ENCODE results near the gene PPP1R8. TPM values are rescaled to one million over a fixed set of nuclear protein-coding genes. Genes with fewer than 3 reads are reported as not detected.
"Not testable (repeated sequence)": the region's sequence is repeated elsewhere in the genome, so short reads cannot be mapped to it uniquely, and the experiment has no call there.

Gene PPP1R8
- polyA plus RNA-seq, 1 experiment, result 52.7 TPM

GRCh38 chr1:27864264-27864895, 33.8 kb downstream of the PPP1R8 start:
- ChIA-PET CTCF (no interaction called here), POLR2A (interaction anchor here (1.9 kb wide), 1 partner anchor 11 kb away, joined by 14 read pairs; no protein-coding TSS in a partner anchor)
- no peak for TF ChIP-seq CTCF (IDR thresholded peaks at IDR 0.05; ENCODE audit: low read depth, low read length)
- no peak for DNase-seq (ENCODE audit: low read depth, low spot score)
- no peaks in the 10 kb centered on the region for H3K9me3 ChIP-seq (ENCODE audit: control insufficient read depth, insufficient read depth, low read length)
- no peaks in the 10 kb centered on the region for H3K27me3 ChIP-seq (ENCODE audit: control insufficient read depth, insufficient read depth, low read length)
- H3K27ac ChIP-seq (ENCODE audit: low read depth, low read length), result no peak overlapping the region
- no peak overlapping the region for H3K4me3 ChIP-seq (ENCODE audit: low read depth, low read length)

DNA sequence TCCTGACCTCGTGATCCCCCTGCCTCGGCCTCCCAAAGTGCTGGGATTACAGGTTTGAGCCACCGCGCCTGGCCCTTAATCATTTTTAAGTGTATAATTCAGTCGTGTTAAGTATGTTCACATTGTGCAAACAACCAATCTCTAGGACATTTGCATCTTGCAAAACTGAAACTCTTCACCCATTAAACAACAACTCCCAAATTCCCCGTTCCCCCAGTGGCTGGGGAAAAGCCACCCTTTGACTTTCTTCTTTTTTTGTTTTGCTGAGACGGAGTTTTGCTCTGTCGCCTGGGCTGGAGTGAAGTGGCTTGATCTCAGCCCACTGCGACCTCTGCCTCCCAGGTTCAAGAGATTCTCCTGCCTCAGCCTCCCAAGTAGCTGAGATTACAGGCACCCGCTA, 35.2 kb downstream of the PPP1R8 start:
- POLR2A ChIA-PET, result no interaction called here

DNA sequence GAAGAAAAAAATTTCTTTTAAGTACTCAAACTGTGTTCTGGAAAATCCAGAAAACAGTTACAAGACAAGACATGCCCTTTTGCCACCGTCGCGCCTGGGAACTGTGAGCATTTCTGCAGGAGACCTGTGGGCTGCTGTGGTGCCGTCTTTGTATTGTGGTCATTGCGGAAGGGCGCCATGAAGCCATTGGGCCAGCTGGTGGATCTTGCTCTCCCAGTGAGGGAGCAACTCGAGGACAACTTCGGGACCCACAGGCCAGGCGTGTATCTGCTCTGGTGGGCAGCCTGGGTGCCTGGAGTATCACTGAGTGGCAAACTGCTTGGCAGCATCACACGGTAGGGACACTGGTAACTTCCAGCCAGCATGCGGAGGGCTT, 38.0 kb downstream of the PPP1R8 start:
- H3K4me3 ChIP-seq (ENCODE audit: low read depth, low read length), result no peak overlapping the region
- H3K9me3 ChIP-seq (ENCODE audit: control insufficient read depth, insufficient read depth, low read length), result no peaks in the 10 kb centered on the region; the same call in 1 of the 2 replicates
- H3K27ac ChIP-seq (ENCODE audit: low read depth, low read length), result no peak overlapping the region
- H3K27me3 ChIP-seq (ENCODE audit: control insufficient read depth, insufficient read depth, low read length), result no peaks in the 10 kb centered on the region
- TF ChIP-seq CTCF (IDR thresholded peaks at IDR 0.05; ENCODE audit: low read depth, low read length), result no peak
- no peak for DNase-seq (ENCODE audit: low read depth, low spot score)
- POLR2A ChIA-PET, result no interaction called here
- CTCF ChIA-PET, result no interaction called here

More for the DNA sequence above, 35.2 kb downstream of the PPP1R8 start:
- no peak overlapping the region for H3K27ac ChIP-seq (ENCODE audit: low read depth, low read length)
- CTCF ChIA-PET, result interaction anchor here (0.7 kb wide), 1 partner anchor 40 kb away, joined by 4 read pairs; no protein-coding TSS in a partner anchor
- TF ChIP-seq CTCF (IDR thresholded peaks at IDR 0.05; ENCODE audit: low read depth, low read length), result no peak
- no peak overlapping the region for H3K4me3 ChIP-seq (ENCODE audit: low read depth, low read length)
- H3K9me3 ChIP-seq (ENCODE audit: control insufficient read depth, insufficient read depth, low read length), result no peaks in the 10 kb centered on the region
- DNase-seq (ENCODE audit: low read depth, low spot score), result no peak
- H3K27me3 ChIP-seq (ENCODE audit: control insufficient read depth, insufficient read depth, low read length), result no peaks in the 10 kb centered on the region

DNA sequence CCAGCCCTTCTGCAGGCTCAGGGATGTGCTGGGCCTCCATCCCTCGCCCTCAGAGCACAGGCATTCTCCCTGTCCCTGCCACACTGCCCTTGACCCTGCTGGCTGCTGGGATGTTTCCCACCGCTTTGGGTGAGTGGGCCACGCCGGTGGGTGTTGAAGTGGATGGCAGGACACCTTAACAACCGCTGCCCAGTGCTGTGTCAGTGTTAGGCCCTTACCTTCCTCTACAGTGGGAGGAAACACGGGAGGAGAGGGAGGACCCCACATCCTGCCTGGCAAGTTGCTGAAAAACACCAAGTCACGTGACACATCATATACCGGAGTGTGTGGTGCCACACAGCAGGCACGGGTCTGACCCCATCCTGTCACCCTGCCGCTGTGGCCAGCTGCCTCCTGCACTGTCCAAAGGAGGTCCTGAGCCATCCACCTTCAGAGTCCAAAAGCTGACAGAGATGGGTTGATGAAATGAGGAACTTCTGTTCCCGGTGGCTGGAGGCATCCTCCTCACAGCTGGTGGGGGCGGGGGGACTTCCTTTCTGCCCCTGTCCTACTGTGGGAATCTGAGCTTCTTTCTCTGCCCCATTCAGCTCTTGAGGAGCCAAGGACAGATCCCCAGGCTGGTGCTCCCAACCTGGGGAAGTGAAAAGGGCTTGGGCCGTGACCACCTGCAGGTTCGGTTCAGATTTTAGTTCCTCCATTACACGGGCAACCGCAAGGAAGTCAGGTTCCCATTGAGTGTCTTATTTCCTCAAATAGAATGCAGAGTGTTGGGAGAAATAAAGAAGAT, 38.5 kb downstream of the PPP1R8 start:
- no peak for TF ChIP-seq CTCF (IDR thresholded peaks at IDR 0.05; ENCODE audit: low read depth, low read length)
- POLR2A ChIA-PET, result no interaction called here
- CTCF ChIA-PET, result no interaction called here
- H3K27ac ChIP-seq (ENCODE audit: low read depth, low read length), result no peak overlapping the region
- no peak overlapping the region for H3K4me3 ChIP-seq (ENCODE audit: low read depth, low read length)
- no peak for DNase-seq (ENCODE audit: low read depth, low spot score)
- H3K27me3 ChIP-seq (ENCODE audit: control insufficient read depth, insufficient read depth, low read length), result no peaks in the 10 kb centered on the region
- H3K9me3 ChIP-seq (ENCODE audit: control insufficient read depth, insufficient read depth, low read length), result no peaks in the 10 kb centered on the region; the same call in 1 of the 2 replicates

DNA sequence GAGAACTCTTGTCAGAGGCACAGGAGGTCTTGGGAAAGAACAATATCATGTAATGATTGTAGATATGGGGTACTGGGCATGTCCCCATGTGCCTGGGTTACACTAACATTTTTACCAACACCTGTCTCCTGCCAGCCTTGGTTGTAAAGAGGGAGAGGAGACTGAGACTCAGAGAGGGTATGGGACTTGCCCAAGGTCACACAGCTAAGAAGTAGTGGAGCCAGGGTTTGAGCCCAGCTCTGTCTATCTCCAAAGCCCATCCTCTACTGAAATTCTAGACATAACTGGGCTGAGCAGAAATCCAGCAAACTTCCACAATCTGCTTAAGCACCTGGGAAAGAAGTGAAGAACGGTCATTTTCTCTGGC, 39.1 kb downstream of the PPP1R8 start:
- no peak overlapping the region for H3K4me3 ChIP-seq (ENCODE audit: low read depth, low read length)
- DNase-seq (ENCODE audit: low read depth, low spot score), result no peak
- ChIA-PET POLR2A (no interaction called here), CTCF (no interaction called here)
- H3K9me3 ChIP-seq (ENCODE audit: control insufficient read depth, insufficient read depth, low read length), result no peaks in the 10 kb centered on the region; the same call in 1 of the 2 replicates
- TF ChIP-seq CTCF (IDR thresholded peaks at IDR 0.05; ENCODE audit: low read depth, low read length), result no peak
- H3K27ac ChIP-seq (ENCODE audit: low read depth, low read length), result no peak overlapping the region
- no peaks in the 10 kb centered on the region for H3K27me3 ChIP-seq (ENCODE audit: control insufficient read depth, insufficient read depth, low read length)

GRCh38 chr1:27871076-27871475, 40.5 kb downstream of the PPP1R8 start:
- POLR2A ChIA-PET; DNase-seq (ENCODE audit: low read depth, low spot score); H3K4me3 ChIP-seq (ENCODE audit: low read depth, low read length); H3K9me3 ChIP-seq (ENCODE audit: control insufficient read depth, insufficient read depth, low read length); CTCF ChIA-PET; H3K27me3 ChIP-seq (ENCODE audit: control insufficient read depth, insufficient read depth, low read length); H3K27ac ChIP-seq (ENCODE audit: low read depth, low read length): not testable (repeated sequence)

Measured in AG04450 (cell line).